Lower leg skin (tissue), 4 donors: Measurements from ENCODE around the gene ATP1B1. TPM values are rescaled to one million over a fixed set of nuclear protein-coding genes. Genes with fewer than 3 reads are reported as not detected.

Experiments used
- DNase-seq, 2 donors: peaks; one replicate each; pipeline ENCODE4 v3.0.0-alpha.2; 2019; ENCODE audit warnings: low spot score in 2 of 2
- H3K4me3 ChIP-seq: fragments of 200-600 bp; sonication (generic); 2 replicates; pipeline ENCODE4 v1.5.1; 2017; ENCODE audit warnings: mild to moderate bottlenecking, low read depth; ENCODE audit not compliant: poor library complexity, severe bottlenecking
- POLR2A ChIP-seq, 2 donors: fragments of 450-650 bp; IDR thresholded peaks; one replicate each; pipeline ENCODE4 v1.6.1; 2016 to 2017; ENCODE audit warnings: antibody characterized with exemption in 2 of 2, mild to moderate bottlenecking in 1 of 2, moderate library complexity in 1 of 2
- WGBS, 2 donors: methylation state at CpG; one replicate each; pipeline ENCODE4 v1.1.5; 2018; 5-methylcytosine and 5-hydroxymethylcytosine counted together
- intact Hi-C: fragments of 100-400 bp; cut with DNase I; formaldehyde crosslinking; loops from one replicate; pipeline ENCODE4 v1.15.0; 2023; ENCODE audit warnings: low total_unique reads
- total RNA-seq, 4 donors: library from RNA; depleted of rRNA; stranded (reverse); fragments of >200 nt; gene quantifications; one replicate each; pipeline ENCODE4 v1.1.0, GENCODE V29; 2016
- TF ChIP-seq, protein P1 (sequence below), 3 donors: fragments of 450-650 bp; IDR thresholded peaks; one replicate each; pipeline ENCODE4 v1.5.1; 2016; ENCODE audit warnings: antibody characterized with exemption in 3 of 3, mild to moderate bottlenecking in 3 of 3, moderate library complexity in 2 of 3

The ATP1B1 gene
- total RNA-seq, 4 donors from 2014 or later, result 35.3 to 213 (median 122) TPM

DNA sequence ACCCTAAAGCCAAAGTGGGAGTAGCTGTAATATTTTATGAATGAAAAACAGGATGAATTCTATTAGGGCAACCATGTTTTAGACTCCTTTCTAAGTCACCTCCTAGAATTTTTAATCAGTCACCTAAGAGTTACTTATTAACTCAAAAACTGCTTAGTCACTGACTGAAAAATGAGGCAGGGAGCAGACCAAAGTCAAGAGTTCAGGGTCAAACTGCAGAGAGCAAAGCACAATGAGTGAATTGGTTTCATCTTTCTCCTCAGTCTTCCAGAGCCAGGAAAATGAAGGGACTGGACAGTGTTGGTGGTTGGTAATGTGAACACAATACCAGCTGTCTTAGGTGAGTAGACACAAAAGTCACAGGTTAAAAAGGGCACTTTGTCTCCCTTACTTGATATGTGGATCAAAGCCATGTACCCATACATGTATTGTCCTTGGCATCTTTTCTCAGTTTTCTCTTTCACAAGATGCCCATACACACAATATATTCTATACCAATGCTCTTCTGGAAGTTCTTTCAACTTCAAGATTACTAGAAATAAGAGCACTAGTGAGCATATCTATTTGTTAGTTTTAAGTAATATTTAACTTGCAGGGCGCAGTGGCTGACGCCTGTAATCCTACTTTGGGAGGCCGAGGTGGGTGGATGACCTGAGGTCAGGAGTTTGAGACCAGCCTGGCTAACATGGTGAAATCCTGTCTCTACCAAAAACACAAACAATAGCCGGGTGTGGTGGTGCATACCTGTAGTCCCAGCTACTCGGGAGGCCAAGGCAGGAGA is 42.2 kb downstream of the ATP1B1 start:
- no peak for DNase-seq
- 77 to 94% methylated on average over 5 of the region's 5 CpGs for WGBS, 2 donors
- intact Hi-C loops, result no loop called here
- TF ChIP-seq, protein P1, sequence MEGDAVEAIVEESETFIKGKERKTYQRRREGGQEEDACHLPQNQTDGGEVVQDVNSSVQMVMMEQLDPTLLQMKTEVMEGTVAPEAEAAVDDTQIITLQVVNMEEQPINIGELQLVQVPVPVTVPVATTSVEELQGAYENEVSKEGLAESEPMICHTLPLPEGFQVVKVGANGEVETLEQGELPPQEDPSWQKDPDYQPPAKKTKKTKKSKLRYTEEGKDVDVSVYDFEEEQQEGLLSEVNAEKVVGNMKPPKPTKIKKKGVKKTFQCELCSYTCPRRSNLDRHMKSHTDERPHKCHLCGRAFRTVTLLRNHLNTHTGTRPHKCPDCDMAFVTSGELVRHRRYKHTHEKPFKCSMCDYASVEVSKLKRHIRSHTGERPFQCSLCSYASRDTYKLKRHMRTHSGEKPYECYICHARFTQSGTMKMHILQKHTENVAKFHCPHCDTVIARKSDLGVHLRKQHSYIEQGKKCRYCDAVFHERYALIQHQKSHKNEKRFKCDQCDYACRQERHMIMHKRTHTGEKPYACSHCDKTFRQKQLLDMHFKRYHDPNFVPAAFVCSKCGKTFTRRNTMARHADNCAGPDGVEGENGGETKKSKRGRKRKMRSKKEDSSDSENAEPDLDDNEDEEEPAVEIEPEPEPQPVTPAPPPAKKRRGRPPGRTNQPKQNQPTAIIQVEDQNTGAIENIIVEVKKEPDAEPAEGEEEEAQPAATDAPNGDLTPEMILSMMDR (IDR thresholded peaks at IDR 0.05), result no peak
- no peak for TF ChIP-seq POLR2A (IDR thresholded peaks at IDR 0.05)
- H3K4me3 ChIP-seq, result no peak overlapping the region

DNA sequence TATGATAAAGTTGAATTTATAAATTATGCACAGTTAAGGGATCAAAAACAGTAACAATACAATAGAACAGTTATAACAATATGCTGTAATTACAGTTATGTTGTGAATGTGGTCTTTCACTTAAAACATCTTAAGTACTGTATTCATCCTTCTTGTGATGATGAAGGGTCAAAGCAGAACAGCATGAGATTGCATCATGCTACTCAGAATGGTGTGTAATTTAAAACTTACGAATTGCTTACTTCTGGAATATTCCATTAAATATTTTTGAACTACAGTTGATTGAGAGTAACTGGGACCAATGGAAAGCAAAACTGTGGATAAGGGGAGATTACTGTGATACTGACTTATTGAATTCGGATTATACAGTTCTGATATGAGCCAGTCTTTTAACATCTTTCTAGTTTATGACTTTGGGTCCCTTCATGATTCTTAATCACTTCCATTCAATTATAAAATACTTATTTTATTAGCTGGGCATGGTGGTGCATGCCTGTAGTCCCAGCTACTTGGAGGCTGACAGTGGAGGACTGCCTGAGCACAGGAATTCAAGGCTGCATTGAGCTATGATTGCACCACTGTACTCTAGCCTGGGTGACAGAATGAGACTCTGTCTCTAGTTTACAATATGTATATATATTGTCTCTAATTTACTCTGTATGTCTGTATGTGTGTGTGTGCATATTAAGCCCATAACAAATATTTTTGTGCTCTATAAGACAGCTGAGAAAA is 43.2 kb downstream of the ATP1B1 start:
- whole genome bisulfite sequencing, 2 donors, result 90 to 94% methylated on average over 2 of the region's 2 CpGs
- no peak for TF ChIP-seq POLR2A (IDR thresholded peaks at IDR 0.05)
- TF ChIP-seq, protein P1 (IDR thresholded peaks at IDR 0.05), result no peak
- no peak overlapping the region for H3K4me3 ChIP-seq
- intact Hi-C loops, result no loop called here
- no peak for DNase-seq

DNA sequence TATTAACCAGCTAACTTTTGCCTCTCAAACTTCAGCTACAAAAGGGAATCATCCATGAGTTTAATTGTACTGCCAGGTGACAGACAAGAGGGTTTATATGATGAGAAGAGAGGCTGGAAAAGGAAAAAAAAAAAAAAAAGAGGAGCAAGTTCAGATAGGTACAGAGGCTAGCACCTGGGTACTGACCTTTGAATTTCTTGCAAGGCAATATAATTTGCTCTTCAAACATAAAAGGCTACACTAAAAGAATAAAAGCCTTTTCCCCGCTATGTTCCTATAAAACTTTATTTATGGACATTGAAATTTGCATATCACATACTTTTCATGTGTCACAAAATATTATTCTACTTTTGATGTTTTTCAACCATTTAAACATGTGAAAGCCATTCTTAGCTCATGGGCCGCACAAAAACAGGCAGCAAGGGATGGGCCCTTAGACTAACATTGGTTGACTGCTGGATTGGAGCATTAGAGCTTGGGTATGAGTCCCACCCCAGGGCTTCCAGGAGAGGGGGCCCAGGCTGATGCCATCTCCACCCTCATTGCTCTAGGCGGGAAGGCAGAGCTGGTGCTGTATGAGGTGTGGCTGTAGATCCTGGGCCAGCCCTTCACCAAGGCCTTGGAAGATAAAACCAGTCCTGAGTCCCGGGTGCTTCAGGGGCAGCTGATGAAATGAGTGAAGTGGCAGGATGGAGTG is 44.3 kb downstream of the ATP1B1 start:
- intact Hi-C loops, result no loop called here
- no peak for TF ChIP-seq POLR2A (IDR thresholded peaks at IDR 0.05)
- no peak for DNase-seq
- H3K4me3 ChIP-seq, result no peak overlapping the region
- 51 to 98% methylated on average over 4 of the region's 4 CpGs for WGBS, 2 donors

DNA sequence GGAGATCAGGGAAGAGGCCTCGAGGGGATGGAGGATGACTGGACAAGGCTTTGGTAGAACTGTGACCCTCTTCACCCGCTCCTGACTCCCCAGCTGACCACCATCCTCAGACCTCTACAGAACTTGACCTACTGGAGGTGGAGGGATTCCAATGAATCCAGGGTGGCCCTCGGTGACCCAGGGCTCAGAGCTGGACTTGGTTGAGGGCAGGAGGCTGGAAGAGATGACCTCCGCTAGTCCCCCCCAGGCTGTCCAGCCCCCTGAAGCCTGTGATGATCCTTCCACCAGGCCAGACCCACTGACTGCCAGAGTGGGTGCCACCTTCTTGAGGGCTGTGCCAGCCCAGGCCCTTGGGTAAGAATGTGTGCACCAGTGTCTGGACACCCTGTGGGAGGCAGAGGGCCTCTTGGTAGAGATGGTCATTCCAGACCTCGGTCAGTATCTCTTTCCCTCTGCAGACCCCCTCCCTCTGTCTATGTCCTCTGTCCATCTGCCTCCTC is 44.9 kb downstream of the ATP1B1 start:
- intact Hi-C loops, result no loop called here
- no peak for TF ChIP-seq POLR2A (IDR thresholded peaks at IDR 0.05)
- TF ChIP-seq, protein P1 (IDR thresholded peaks at IDR 0.05), result no peak
- H3K4me3 ChIP-seq, result no peak overlapping the region
- DNase-seq, result no peak
- WGBS, 2 donors, result 94 to 95% methylated on average over 5 of the region's 5 CpGs

DNA sequence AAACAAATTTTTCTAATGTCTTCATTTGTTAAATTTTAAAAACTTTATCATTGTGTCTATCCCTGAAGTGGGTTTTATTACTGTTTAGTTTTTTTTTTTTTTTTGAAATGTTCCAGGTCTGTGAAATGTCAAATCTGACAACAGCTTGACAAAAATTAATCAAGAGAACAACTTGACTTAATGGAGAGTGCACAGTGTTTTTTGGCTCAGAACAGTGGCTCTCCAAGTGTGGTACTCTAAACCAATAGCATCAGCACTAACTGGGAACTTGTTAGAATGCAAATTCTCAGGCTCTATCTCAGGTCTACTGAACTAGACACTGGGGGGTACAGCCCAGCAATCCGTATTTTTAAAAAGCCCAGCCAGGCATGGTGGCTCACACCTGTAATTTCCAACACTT is 49.2 kb downstream of the ATP1B1 start:
- 0 to 88% methylated on average over 1 of the region's 1 CpG for whole genome bisulfite sequencing, 2 donors
- DNase-seq, result no peak
- no peak overlapping the region for H3K4me3 ChIP-seq
- intact Hi-C loops, result no loop called here
- TF ChIP-seq, protein P1 (IDR thresholded peaks at IDR 0.05), result no peak
- TF ChIP-seq POLR2A (IDR thresholded peaks at IDR 0.05), result no peak

DNA sequence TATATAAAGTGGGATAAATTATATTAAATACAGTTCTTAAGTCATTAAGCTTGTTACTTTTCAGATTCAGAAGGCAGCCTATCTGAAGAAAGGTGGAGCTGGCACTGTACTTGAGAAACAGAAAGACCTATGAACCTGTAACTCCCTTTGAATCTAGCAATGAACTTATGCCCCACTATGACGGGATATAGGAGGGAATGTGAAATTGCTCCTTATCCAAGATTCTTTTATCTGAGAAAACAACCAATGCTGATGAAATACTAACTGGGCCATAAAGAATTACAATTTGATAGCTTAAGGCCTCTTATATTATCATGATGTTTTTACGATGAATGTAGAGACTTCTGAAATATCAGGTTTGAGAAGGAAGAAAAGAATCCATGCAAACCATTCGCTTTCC is 50.1 kb downstream of the ATP1B1 start:
- TF ChIP-seq, protein P1 (IDR thresholded peaks at IDR 0.05), result no peak
- no peak for TF ChIP-seq POLR2A (IDR thresholded peaks at IDR 0.05)
- intact Hi-C loops, result no loop called here
- no peak for DNase-seq
- 97 to 99% methylated on average over 3 of the region's 3 CpGs for WGBS, 2 donors
- H3K4me3 ChIP-seq, result no peak overlapping the region
